ENCODE results near the gene TFB2M. TPM values are rescaled to one million over a fixed set of nuclear protein-coding genes. Genes with fewer than 3 reads are reported as not detected.

The TFB2M gene
- total RNA-seq, 4 donors from 2014 or later: 5.6 to 8.4 (median 6.5) TPM

DNA sequence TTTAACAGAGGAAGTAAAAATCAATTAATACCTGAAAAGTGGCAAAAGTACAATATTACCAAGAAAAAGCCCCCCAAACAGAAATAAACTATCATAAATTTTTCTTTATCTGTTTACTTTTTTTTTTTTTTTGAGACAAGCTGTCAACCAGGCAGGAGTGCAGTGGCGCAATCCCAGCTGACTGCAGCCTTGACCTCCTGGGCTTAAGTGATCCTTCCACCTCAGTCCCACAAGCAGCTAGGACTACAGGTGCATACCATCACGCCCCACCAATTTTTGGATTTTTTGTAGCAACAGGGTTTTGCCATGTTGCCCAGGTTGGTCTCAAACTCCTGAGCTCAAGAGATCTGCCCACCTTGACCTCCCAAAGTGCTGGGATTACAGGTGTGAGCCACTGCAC is 8.0 kb downstream of the TFB2M start:
- H3K27ac ChIP-seq: no peak overlapping the region
- DNase-seq: no peak
- no peak overlapping the region for H3K4me3 ChIP-seq
- H3K27me3 ChIP-seq: no peaks in the 10 kb centered on the region
- no peak for TF ChIP-seq POLR2A (IDR thresholded peaks at IDR 0.05)
- TF ChIP-seq CTCF (IDR thresholded peaks at IDR 0.05): no peak
- no peaks in the 10 kb centered on the region for H3K9me3 ChIP-seq
- peaks cover 0 to 63% (median 0%) of the 10 kb centered on the region in 3 donors for H3K36me3 ChIP-seq
- H3K4me1 ChIP-seq: no peaks in the 10 kb centered on the region

DNA sequence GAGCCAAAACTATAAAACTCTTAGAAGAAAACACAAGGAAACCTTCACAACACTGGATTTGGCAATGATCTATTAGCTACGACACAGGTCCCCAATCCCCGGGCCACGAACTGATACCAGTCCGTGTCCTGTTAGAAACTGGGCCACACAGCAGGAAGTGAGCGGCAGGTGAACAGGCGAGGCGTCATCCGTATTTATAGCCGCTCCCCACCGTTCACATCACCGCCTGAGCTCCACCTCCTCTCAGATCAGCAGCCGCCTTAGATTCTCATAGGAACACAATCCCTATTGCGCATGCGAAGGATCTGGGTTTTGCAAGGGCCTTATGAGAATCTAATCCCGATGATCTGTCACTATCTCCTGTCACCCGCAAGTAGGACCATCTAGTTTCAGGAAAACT is 11.9 kb downstream of the TFB2M start:
- no peaks in the 10 kb centered on the region for H3K9me3 ChIP-seq
- TF ChIP-seq CTCF (IDR thresholded peaks at IDR 0.05) (no peak), POLR2A (IDR thresholded peaks at IDR 0.05) (no peak)
- no peak for DNase-seq
- H3K4me3 ChIP-seq: no peak overlapping the region
- H3K27ac ChIP-seq: no peak overlapping the region
- peaks cover 0 to 59% (median 0%) of the 10 kb centered on the region in 3 donors for H3K36me3 ChIP-seq
- no peaks in the 10 kb centered on the region for H3K27me3 ChIP-seq
- H3K4me1 ChIP-seq: no peaks in the 10 kb centered on the region

GRCh38 chr1:246552110-246552509 is 14.0 kb downstream of the TFB2M start:
- Histone ChIP-seq H3K4me3 (no peak overlapping the region), H3K4me1 (no peaks in the 10 kb centered on the region), H3K27me3 (no peaks in the 10 kb centered on the region), H3K27ac (no peak overlapping the region), H3K36me3 (peaks cover 0 to 74% (median 0%) of the 10 kb centered on the region in 3 donors), H3K9me3 (no peaks in the 10 kb centered on the region)
- TF ChIP-seq CTCF (IDR thresholded peaks at IDR 0.05) (no peak), POLR2A (IDR thresholded peaks at IDR 0.05) (no peak)
- no peak for DNase-seq

GRCh38 chr1:246550402-246550801 is 15.7 kb downstream of the TFB2M start:
- H3K27ac ChIP-seq: no peak overlapping the region
- H3K36me3 ChIP-seq: peaks cover 0 to 62% (median 0%) of the 10 kb centered on the region in 3 donors

DNA sequence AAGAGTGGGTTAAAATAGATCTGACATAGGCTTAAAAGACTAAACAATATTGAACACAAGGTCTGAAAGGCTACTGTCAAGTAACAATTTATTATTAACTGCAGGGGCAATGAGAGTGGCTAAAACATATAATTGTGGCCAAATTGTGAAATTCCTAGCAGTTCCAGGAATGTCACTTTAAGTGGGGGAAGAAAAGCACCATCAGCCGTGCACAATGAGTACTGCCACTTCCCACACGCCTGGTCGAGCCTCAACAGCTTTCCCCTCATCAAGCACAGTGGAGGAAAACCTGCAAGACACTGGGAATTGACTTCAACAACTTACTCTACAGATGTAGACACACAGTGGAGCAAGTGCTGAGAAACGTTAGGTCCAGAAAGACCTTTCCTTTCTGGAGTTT is 16.4 kb downstream of the TFB2M start:
- Histone ChIP-seq H3K4me1 (no peaks in the 10 kb centered on the region), H3K9me3 (no peaks in the 10 kb centered on the region), H3K27me3 (no peaks in the 10 kb centered on the region), H3K4me3 (no peak overlapping the region), H3K36me3 (peaks cover 0 to 62% (median 0%) of the 10 kb centered on the region in 3 donors), H3K27ac (no peak overlapping the region)
- no peak for DNase-seq
- TF ChIP-seq POLR2A (IDR thresholded peaks at IDR 0.05): no peak
- no peak for TF ChIP-seq CTCF (IDR thresholded peaks at IDR 0.05)

More at GRCh38 chr1:246550402-246550801, 15.7 kb downstream of the TFB2M start:
- Histone ChIP-seq H3K27me3 (no peaks in the 10 kb centered on the region), H3K9me3 (no peaks in the 10 kb centered on the region), H3K4me3 (no peak overlapping the region), H3K4me1 (no peaks in the 10 kb centered on the region)
- DNase-seq: no peak
- TF ChIP-seq CTCF (IDR thresholded peaks at IDR 0.05): no peak
- no peak for TF ChIP-seq POLR2A (IDR thresholded peaks at IDR 0.05)

GRCh38 chr1:246544001-246544400 is 22.1 kb downstream of the TFB2M start:
- no peaks in the 10 kb centered on the region for H3K27me3 ChIP-seq
- H3K4me3 ChIP-seq: no peak overlapping the region
- H3K27ac ChIP-seq: no peak overlapping the region
- DNase-seq: no peak
- no peaks in the 10 kb centered on the region for H3K4me1 ChIP-seq
- TF ChIP-seq CTCF (IDR thresholded peaks at IDR 0.05) (no peak), POLR2A (IDR thresholded peaks at IDR 0.05) (no peak)
- H3K9me3 ChIP-seq: no peaks in the 10 kb centered on the region
- H3K36me3 ChIP-seq: peaks cover 0 to 71% (median 0%) of the 10 kb centered on the region in 3 donors

Measured in Peyer's patch (tissue), 4 donors.